Fibroblast of the aortic adventitia (primary cell): ENCODE data around the gene GAS2L3. TPM values are rescaled to one million over a fixed set of nuclear protein-coding genes. Genes with fewer than 3 reads are reported as not detected.

ENCODE experiments used
- DNase-seq: peaks from one replicate; pipeline ENCODE4 v3.0.0-alpha.2; 2010; ENCODE audit warnings: low read depth
- H3K4me3 ChIP-seq: 2 replicates; pipeline ENCODE4 v1.5.1; 2011; ENCODE audit warnings: low read depth, mild to moderate bottlenecking, control low read depth, low read length, moderate library complexity
- CTCF ChIP-seq: IDR thresholded peaks from 2 replicates; pipeline ENCODE4 v1.5.1; 2011; ENCODE audit warnings: mild to moderate bottlenecking, low read length, control low read depth, inconsistent platforms; ENCODE audit not compliant: insufficient read depth
- total RNA-seq: library from RNA; depleted of rRNA; stranded (reverse); fragments of >200 nt; gene quantifications from 2 replicates; pipeline ENCODE4 v1.2.3, GENCODE V29; 2012; ENCODE audit warnings: low replicate concordance

Gene GAS2L3
- total RNA-seq, 1 donor: 38.0 TPM

GRCh38 chr12:100574187-100575074 is 947 bp downstream of the GAS2L3 start:
- no peak for TF ChIP-seq CTCF
- H3K4me3 ChIP-seq: peak overlapping the region; percentile 82
- peak; percentile 34 for DNase-seq

GRCh38 chr12:100576331-100577036 is 3.0 kb downstream of the GAS2L3 start:
- no peak for TF ChIP-seq CTCF
- H3K4me3 ChIP-seq: no peak overlapping the region
- DNase-seq: peak; percentile 76

- no peak overlapping the region for H3K4me3 ChIP-seq
- no peak for TF ChIP-seq CTCF
- DNase-seq: no peak
Measured at GRCh38 chr12:100578923-100579322, 5.4 kb downstream of the GAS2L3 start.

- TF ChIP-seq CTCF: no peak
- no peak overlapping the region for H3K4me3 ChIP-seq
- no peak for DNase-seq
Measured at GRCh38 chr12:100579844-100580243, 6.4 kb downstream of the GAS2L3 start.

- no peak overlapping the region for H3K4me3 ChIP-seq
- no peak for DNase-seq
- TF ChIP-seq CTCF: no peak
Measured at GRCh38 chr12:100584256-100584655, 10.8 kb downstream of the GAS2L3 start.

GRCh38 chr12:100591979-100592378 is 18.5 kb downstream of the GAS2L3 start:
- no peak overlapping the region for H3K4me3 ChIP-seq
- TF ChIP-seq CTCF: no peak
- no peak for DNase-seq
